ENCODE measurements around the gene TMEM143. TPM values are rescaled to one million over a fixed set of nuclear protein-coding genes. Genes with fewer than 3 reads are reported as not detected.
"Not testable (repeated sequence)": the region's sequence is repeated elsewhere in the genome, so short reads cannot be mapped to it uniquely, and the experiment has no call there.

TMEM143 gene
- total RNA-seq, 1 donor from 2014 or later = 110 TPM

DNA sequence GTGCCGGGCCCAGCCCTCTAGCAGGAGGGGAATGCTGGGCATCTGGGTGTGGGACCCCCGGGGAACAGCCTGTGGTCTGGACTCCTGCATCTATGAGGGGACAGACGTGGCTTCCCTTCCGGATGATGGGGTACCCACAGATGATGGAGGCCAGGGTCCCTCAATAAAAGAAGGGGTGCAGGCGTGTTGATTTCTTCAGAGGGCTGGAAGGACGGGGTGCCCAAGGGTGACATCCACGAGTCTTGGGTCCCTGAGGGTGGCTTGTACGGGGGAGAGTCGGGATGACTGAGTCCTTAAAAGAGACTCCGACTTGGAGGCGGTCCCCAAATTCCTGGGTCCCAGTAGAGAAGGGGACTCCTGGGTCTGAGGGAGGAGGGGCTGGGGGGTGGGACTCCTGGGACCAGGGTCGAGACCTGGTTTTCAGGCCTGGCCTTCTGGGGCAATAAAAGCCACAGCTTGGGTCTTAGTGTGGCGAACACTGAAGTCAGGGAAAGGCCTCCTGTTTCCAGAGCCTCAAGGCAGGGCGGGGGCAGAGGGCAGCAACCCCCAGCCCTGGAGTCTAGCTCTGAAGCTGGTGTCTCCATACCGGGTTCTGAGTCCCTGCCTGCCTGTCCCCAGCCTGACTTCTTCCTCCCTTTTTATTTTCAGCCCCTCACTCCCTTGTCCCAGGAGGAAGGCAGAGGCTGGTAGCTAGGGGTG is 29.3 kb upstream of the TMEM143 start:
- ATAC-seq = no peak
- intact Hi-C loops (cut with micrococcal nuclease) = no loop called here
- no peak for DNase-seq

DNA sequence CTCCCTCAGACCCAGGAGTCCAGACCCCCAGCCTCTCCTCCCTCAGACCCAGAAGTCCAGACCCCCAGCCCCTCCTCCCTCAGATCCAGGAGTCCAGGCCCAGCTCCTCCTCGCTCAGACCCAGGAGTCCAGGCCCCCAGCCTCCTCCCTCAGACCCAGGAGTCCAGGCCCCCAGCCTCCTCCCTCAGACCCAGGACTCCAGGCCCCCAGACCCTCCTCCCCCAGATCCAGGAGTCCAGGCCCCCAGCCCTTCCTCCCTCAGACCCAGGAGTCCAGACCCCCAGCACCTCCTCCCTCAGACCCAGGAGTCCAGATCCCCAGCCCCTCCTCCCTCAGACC is 28.2 kb upstream of the TMEM143 start:
- ATAC-seq; DNase-seq; intact Hi-C loops (cut with micrococcal nuclease): not testable (repeated sequence)

- ATAC-seq (peak; percentile 96), DNase-seq (peak; percentile 86)
- intact Hi-C loops (cut with micrococcal nuclease) = no loop called here
These were observed 27.6 kb upstream of the TMEM143 start, which contains the start of gene KDELR1 for GRCh38 chr19:48391100-48392005. Gene KDELR1 (minus strand): TSS chr19:48391551. CDS start chr19:48391358, 193 bp downstream.

DNA sequence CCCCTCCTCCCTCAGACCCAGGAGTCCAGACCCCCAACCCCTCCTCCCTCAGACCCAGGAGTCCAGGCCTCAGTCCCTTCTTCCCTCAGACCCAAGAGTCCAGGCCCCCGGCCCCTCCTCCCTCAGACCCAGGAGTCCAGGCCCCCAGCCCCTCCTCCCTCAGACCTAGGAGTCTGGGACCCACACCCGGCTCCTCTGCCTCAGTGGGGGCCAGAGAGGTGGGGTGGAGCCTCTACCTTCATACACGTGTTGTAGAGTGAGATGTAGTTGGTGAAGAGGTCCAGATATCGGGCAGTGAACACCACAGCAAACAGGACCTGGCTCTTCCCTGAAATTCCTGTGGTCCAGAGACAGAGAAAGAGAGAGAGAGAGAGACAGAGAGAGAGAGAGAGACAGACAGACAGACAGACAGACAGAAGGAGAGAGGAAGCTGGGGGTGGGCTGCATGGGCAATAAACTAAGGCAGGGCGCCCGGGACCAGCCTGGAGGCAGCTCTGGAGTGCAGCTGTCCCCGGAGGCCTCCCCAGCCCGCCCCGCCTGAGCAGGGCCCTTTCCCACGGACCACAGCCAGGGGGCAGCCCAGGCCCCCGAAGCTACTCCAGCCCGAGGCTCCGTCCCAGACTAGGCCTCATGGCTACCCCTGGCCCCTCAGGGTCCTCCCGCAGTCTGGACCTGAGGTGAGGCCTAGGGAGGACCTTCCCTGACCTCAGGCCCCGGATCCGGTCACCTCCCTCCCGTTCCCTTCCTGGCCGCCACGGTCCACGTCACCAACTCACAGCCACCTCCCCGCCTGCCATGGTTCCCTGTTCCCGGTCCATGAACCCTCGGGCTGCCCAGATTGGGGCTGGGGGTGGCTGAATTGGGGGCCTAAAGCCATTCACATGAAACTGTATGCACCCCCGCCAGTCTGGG is 26.7 kb upstream of the TMEM143 start:
- DNase-seq = peak; percentile 81
- peak; percentile 89 for ATAC-seq
- intact Hi-C loops (cut with micrococcal nuclease) = no loop called here

- no peak for ATAC-seq
These were observed 23.2 kb upstream of the TMEM143 start for GRCh38 chr19:48386981-48387380.

DNA sequence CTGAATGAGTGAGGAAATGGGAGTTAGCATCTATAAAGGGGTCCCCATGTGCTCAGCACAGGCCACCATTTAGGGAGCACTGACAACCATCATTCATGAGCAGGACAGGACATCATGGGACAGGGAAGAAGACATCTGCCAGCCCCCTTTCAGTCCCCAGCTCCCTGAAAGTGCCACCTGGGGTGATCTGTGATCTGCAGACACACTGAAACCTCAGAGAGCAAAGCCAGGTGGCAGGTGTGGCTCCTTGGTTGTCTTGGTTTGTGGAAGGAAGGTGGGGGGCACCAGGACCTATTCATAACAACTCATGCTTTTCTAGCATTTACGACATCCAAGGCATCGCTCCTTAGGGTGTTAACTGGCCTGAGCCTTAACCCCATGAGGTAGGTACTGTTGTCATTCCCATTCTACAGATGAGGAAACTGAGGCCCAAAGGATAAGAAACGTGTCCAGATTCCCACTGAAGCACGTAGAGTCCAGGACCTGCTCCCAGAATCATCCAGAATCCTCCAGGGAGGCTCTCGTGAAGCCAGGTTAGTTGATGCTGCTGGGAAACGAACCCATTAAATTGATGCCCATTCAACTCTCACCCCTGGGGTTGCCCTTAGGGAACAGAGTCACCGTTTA is 21.8 kb upstream of the TMEM143 start:
- DNase-seq = no peak
- intact Hi-C loops (cut with micrococcal nuclease) = no loop called here
- no peak for ATAC-seq

More at GRCh38 chr19:48386981-48387380, 23.2 kb upstream of the TMEM143 start:
- no peak for DNase-seq
- intact Hi-C loops (cut with micrococcal nuclease) = no loop called here

DNA sequence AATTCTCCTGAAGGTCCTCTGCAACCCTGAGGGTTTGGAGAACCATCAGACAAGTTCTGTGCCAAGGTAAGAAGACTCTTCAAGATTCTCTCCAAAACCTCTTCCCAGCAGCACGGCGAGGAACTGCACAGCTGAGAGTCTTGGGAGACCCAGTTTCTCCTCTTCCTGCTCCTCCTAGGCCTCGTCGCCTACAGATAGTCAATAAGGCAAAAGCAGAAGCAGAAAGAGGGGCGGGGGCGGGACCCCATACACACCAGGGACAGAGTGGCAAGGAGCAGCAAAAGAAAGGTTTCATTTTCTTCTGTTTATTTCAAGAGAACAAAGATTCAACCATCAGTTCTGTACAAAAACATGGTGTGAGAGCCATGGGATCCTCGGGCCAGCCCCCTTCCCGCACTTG is 18.5 kb upstream of the TMEM143 start:
- DNase-seq = no peak
- no peak for ATAC-seq
- intact Hi-C loops (cut with micrococcal nuclease) = no loop called here

DNA sequence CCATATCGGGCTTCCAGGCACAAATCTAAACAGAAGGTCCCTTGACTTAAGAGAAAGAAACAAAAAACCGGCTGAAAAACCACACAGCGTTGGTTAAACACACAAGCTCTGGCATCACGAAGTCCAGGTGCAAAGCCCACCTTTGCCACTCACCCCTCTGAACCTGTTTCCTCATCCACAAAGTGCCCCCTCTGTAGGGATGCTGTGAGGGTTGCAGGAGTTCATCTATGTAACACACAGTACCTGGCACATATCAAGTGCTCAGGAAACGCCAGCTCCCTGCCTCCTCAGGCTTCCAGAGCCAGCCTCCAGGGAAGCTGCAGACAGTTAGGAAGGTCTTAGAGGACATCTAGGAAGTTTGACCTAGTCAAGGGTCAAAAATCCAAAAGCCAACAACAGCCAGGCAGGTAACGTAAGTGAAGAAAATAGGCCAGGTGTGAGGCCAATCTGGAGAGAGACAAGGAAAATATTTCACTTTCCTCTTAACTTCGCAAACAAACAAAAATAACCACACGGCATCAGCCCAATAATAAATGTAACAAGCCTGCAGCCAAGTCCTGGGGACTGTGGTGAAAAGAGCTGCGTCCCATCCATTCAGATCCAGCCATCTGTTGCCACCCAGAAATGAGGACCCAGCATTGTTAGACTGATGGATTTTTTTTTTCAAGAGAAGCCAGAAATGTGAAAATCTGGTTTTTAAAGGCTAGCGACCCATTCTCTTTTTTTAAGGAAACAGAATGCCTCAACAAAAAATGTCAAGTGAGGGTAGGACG is 17.6 kb upstream of the TMEM143 start:
- intact Hi-C loops (cut with micrococcal nuclease) = no loop called here
- no peak for ATAC-seq
- no peak for DNase-seq

DNA sequence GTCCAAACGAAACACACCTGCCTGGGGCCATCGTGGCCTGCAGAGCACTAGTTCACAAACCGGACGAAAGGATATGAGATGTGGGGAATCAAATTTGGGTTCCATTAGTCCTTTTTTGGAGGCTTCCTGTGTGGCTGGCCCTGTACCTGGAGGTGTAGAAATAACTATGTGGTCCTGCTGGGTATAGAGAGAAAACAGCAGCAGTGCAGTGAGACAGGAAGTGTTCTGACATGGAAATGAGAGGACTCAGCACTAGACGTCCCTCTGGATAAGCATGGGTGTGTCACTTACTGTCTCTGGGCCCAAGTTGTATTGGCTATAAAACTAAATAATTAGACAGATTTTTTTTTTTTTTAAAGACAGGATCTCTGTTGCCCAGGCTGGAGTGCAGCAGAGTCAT is 15.3 kb upstream of the TMEM143 start:
- intact Hi-C loops (cut with micrococcal nuclease) = no loop called here
- ATAC-seq = no peak
- no peak for DNase-seq

GRCh38 chr19:48378194-48378570 is 14.4 kb upstream of the TMEM143 start:
- no peak for DNase-seq
- ATAC-seq = no peak
- intact Hi-C loops (cut with micrococcal nuclease) = no loop called here

- DNase-seq (no peak), ATAC-seq (no peak)
- intact Hi-C loops (cut with micrococcal nuclease) = no loop called here
These were observed 9.8 kb upstream of the TMEM143 start for GRCh38 chr19:48373567-48373966.

DNA sequence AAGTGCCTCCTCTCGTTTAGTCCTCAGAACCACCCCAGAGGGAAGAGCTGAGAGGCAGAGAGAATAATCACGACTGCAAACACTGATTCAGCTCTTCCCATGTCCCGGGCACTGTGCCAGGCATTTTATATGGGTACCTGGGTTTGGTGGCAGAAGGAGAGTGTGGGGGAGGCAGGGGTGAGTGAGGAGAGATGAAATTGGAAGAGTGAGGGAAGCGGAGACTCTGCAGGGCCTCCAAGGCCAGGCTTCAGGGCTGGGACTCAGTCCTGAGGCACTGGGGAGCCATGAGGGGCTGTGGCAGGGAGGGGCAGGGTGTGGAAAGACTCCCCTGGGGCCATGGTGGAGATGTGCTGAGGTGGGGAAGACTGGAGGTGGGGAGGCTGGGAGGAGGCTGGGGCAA is 9.2 kb upstream of the TMEM143 start:
- ATAC-seq (no peak), DNase-seq (no peak)
- intact Hi-C loops (cut with micrococcal nuclease) = no loop called here

GRCh38 chr19:48371771-48372170 is 8.0 kb upstream of the TMEM143 start:
- ATAC-seq; intact Hi-C loops (cut with micrococcal nuclease); DNase-seq: not testable (repeated sequence)

- intact Hi-C loops (cut with micrococcal nuclease) = no loop called here
- ATAC-seq = no peak
These were observed 7.6 kb upstream of the TMEM143 start for GRCh38 chr19:48371367-48371766.

GRCh38 chr19:48370955-48371354 is 7.2 kb upstream of the TMEM143 start:
- intact Hi-C loops (cut with micrococcal nuclease) = no loop called here
- ATAC-seq (no peak), DNase-seq (no peak)

More at GRCh38 chr19:48371367-48371766, 7.6 kb upstream of the TMEM143 start:
- DNase-seq = no peak

DNA sequence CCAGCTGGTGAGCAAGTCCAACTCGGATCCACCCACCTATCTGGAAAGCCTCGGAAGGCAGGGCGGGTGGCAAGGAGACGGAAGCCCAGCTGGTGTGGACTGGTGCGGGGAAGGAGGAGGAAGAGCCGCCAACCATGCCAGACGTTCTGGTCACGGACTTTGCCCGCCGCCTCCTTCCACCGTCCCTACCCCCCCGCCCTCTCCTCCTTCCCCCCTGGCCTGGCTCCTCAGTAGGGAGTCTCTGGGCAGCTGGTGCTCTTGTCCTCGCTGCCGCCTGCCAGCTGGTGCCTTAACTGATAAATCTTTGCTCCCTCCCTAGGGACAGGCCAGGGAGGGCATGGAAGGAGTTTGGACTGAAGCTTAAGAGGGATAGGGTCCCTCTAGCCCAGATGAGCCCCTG is 5.2 kb upstream of the TMEM143 start:
- ATAC-seq = no peak
- no peak for DNase-seq
- intact Hi-C loops (cut with micrococcal nuclease) = no loop called here

DNA sequence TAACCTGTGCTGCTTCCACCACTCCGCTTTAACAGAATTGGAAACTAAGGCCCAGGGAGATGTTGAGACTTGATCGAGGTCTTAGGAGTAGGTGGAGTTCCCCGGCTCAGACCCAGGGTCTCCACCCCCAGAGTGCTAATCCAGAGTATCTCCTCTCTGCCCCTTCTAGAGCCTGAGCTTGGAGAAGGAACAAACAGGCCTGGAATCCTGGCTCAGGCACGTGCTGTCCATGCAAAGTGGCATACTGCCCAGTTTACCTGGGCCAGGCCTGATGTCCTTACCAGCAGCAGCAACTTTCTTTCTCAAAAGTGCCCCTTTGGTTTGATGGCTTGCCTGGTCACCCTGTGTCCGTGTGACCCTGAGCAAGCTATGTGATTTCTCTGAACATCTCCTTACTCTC is 4.1 kb upstream of the TMEM143 start:
- intact Hi-C loops (cut with micrococcal nuclease) = no loop called here
- ATAC-seq (no peak), DNase-seq (no peak)

DNA sequence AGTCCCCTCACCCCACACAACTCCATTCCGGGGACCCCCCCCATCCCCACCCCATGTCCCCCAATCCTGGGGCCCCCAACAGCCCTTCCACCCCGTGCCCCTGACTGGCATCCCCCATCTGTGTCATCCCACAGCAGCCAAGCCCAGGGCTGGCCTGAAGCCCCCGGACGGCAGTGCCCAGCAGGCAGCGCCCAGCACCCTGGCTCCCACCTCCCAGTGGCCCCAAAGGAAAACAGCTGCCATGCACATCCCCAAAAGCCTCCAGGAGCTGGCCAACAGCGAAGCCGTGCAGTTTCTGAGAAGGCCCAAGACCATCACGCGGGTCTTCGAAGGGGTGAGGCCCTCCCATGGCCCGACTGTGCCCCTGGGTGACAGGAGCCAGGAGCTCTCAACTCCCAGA is 1.9 kb upstream of the TMEM143 start:
- ATAC-seq = no peak
- intact Hi-C loops (cut with micrococcal nuclease) = no loop called here

More for the DNA sequence above, 1.9 kb upstream of the TMEM143 start:
- no peak for DNase-seq
